Type B pancreatic cell (in vitro differentiated cells): Measurements from ENCODE around the gene PCGF1. TPM values are rescaled to one million over a fixed set of nuclear protein-coding genes. Genes with fewer than 3 reads are reported as not detected.

Experiments used
- DNase-seq: peaks from one replicate; pipeline ENCODE4 v3.0.0; 2021; ENCODE audit warnings: mixed read lengths; ENCODE audit not compliant: unreplicated experiment; ENCODE audit errors: extremely low spot score
- H3K27ac Mint-ChIP-seq: 2 replicates; pipeline ENCODE4 v1.8.0; 2021; ENCODE audit warnings: mild to moderate bottlenecking, mixed read lengths
- H3K27me3 Mint-ChIP-seq: 2 replicates; pipeline ENCODE4 v1.8.0; 2021; ENCODE audit warnings: mixed read lengths
- H3K36me3 Mint-ChIP-seq: 2 replicates; pipeline ENCODE4 v1.8.0; 2021; ENCODE audit warnings: mixed read lengths
- H3K4me1 Mint-ChIP-seq: one replicate; pipeline ENCODE4 v1.8.0; 2021; ENCODE audit warnings: mixed read lengths; ENCODE audit not compliant: unreplicated experiment
- H3K4me3 Mint-ChIP-seq: 2 replicates; pipeline ENCODE4 v1.8.0; 2021; ENCODE audit warnings: mild to moderate bottlenecking, mixed read lengths
- H3K9me3 Mint-ChIP-seq: 2 replicates; pipeline ENCODE4 v1.8.0; 2021; ENCODE audit warnings: mixed read lengths
- CTCF ChIP-seq: fragments of 200-600 bp; sonication (generic); conservative IDR thresholded peaks from 2 replicates; pipeline ENCODE4 v1.5.0; 2021; ENCODE audit warnings: antibody characterized with exemption, mild to moderate bottlenecking
- long read RNA-seq: library from polyadenylated mRNA; unstranded; transcript quantifications from one replicate; pipeline ENCODE4 v2.0.0, GENCODE V29; 2020
- total RNA-seq: library from RNA; stranded (reverse); gene quantifications from 2 replicates; pipeline ENCODE4 v1.2.1, GENCODE V29; 2021; ENCODE audit warnings: low replicate concordance

The PCGF1 gene
- 30.1 and 32.8 TPM in 2 replicates for total RNA-seq
- long read RNA-seq, partial matches to known transcripts, result 0 of 9 reads
- long read RNA-seq, other reads (novel, unspliced or antisense), result 5 of 9 reads

DNA sequence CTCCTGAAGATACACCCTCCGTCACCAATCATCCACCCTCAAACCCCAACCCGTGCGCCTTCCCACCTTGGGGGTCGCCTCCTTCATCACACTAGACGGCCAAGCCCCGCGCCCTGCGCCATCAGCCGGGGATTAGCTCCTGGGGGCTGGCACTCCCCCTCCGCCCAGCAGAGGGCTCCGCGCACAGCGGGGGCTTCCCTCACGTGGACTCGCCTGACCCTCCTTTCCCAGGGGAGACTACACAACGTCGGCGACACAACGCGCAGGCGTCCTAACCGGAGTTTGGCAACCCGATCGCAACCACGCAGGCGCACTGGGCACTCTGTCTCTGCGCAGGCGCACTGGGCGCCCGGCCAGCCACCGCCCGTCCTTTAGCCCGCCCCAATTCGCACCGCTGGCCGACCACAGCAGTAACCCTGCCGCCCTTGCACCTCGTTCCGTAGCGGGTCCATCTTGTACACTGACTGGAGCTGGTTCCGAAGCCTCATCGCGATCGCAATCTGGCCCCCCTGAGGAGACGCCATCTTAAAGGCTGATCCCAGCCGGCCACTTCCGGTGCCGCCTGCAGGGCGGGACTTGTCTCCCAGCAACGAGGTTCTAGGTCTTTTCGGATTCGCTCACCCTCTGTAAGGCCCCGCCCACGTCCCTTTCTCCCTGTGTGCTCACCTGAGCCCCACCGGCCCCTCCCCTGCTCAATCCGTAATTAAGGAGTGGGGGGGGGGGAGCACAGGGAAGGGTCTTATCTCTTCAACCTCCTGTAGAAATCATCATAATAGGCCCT is at the start of gene PCGF1:
PCGF1 (minus strand) TSS at position 551 of the 781 bp plus-strand sequence; CDS start at position 524, 27 bp downstream.
- H3K27me3 Mint-ChIP-seq, result peaks cover 72% of the 10 kb centered on the region
- H3K36me3 Mint-ChIP-seq, result peaks cover 22% of the 10 kb centered on the region
- H3K9me3 Mint-ChIP-seq, result no peaks in the 10 kb centered on the region
- peak; percentile 96 for DNase-seq
- H3K4me1 Mint-ChIP-seq, result peaks cover 30% of the 10 kb centered on the region
- TF ChIP-seq CTCF, result peak; percentile 75
- H3K27ac Mint-ChIP-seq, result peak within 1 kb of the TSS; percentile 99
- peak within 1 kb of the TSS; percentile 99 for H3K4me3 Mint-ChIP-seq

DNA sequence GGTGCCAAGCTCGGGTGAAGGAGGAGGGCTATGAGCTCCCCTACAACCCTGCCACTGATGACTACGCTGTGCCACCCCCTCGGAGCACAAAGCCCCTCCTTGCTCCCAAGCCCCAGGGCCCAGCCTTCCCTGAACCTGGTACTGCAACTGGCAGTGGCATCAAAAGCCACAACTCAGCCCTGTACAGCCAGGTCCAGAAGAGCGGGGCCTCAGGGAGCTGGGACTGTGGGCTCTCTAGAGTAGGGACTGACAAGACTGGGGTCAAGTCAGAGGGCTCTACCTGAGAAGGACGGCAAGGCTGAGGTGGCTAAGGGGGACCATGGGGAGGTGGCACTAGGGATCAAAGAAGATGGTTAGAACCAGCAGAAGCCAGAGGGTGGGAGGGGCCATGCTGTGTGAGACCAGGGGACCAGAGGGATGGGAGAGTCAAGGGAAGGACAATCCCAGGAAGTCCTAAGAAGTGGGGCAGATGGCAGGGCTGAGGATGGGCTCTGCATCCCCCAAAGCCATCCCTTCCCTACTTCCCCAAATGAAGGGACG is 49.4 kb upstream of the PCGF1 start:
- H3K27me3 Mint-ChIP-seq, result peaks cover 69% of the 10 kb centered on the region
- H3K4me3 Mint-ChIP-seq, result no peak overlapping the region
- H3K27ac Mint-ChIP-seq, result no peak overlapping the region
- H3K36me3 Mint-ChIP-seq, result no peaks in the 10 kb centered on the region
- TF ChIP-seq CTCF, result no peak
- no peaks in the 10 kb centered on the region for H3K9me3 Mint-ChIP-seq
- peaks cover 8% of the 10 kb centered on the region for H3K4me1 Mint-ChIP-seq
- DNase-seq, result no peak

- no peaks in the 10 kb centered on the region for H3K9me3 Mint-ChIP-seq
- no peaks in the 10 kb centered on the region for H3K36me3 Mint-ChIP-seq
- peak overlapping the region; percentile 91 for H3K4me3 Mint-ChIP-seq
- H3K27ac Mint-ChIP-seq, result no peak overlapping the region
- no peak for TF ChIP-seq CTCF
- DNase-seq, result no peak
- peaks cover 8% of the 10 kb centered on the region for H3K4me1 Mint-ChIP-seq
- H3K27me3 Mint-ChIP-seq, result peaks cover 69% of the 10 kb centered on the region
Measured at GRCh38 chr2:74556159-74556558, 48.7 kb upstream of the PCGF1 start.

DNA sequence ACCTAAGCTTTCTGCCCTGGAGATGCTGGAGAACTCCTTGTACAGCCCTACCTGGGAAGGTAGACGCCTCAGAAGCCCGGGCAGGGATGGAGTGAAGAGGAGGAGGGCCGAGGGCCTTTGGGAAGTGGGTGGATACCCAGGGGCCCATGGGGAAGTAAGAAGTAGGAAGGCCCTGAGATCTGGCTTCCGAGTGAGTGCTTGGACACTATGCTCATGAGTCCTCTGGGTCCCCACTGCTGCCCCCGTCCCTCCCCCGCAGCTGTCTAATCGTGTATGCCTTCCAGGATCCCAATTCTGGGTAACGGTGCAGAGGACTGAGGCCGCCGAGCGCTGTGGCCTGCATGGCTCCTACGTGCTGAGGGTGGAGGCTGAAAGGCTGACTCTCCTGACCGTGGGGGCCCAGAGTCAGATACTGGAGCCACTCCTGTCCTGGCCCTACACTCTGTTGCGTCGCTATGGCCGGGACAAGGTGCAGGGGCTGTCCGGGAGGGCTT is 48.2 kb upstream of the PCGF1 start:
- peak overlapping the region; percentile 88 for H3K27ac Mint-ChIP-seq
- peaks cover 8% of the 10 kb centered on the region for H3K4me1 Mint-ChIP-seq
- no peaks in the 10 kb centered on the region for H3K36me3 Mint-ChIP-seq
- no peak for DNase-seq
- H3K27me3 Mint-ChIP-seq, result peaks cover 65% of the 10 kb centered on the region
- H3K4me3 Mint-ChIP-seq, result peak overlapping the region; percentile 91
- TF ChIP-seq CTCF, result no peak
- no peaks in the 10 kb centered on the region for H3K9me3 Mint-ChIP-seq

GRCh38 chr2:74554820-74555531 is 47.5 kb upstream of the PCGF1 start:
- H3K27me3 Mint-ChIP-seq, result peaks cover 58% of the 10 kb centered on the region

More at GRCh38 chr2:74554820-74555531, 47.5 kb upstream of the PCGF1 start:
- peak overlapping the region; percentile 88 for H3K27ac Mint-ChIP-seq
- H3K36me3 Mint-ChIP-seq, result no peaks in the 10 kb centered on the region
- TF ChIP-seq CTCF, result peak; percentile 32
- H3K4me3 Mint-ChIP-seq, result peak overlapping the region; percentile 91
- H3K4me1 Mint-ChIP-seq, result peaks cover 8% of the 10 kb centered on the region
- H3K9me3 Mint-ChIP-seq, result no peaks in the 10 kb centered on the region
- DNase-seq, result no peak
